Naive B cell (primary cell): Measurements from ENCODE around the gene SCAMP3. TPM values are rescaled to one million over a fixed set of nuclear protein-coding genes. Genes with fewer than 3 reads are reported as not detected.

Source experiments
- ATAC-seq, 2 donors: fragments of 150-1000 bp; cut with Tn5 transposase; 2 replicates each; pipeline ENCODE4 v1.10.0; 2021; ENCODE audit warnings: low read depth in 2 of 2, mild to moderate bottlenecking in 2 of 2, moderate library complexity in 2 of 2
- DNase-seq: peaks from one replicate; pipeline ENCODE4 v3.0.0; 2022
- H3K27ac Mint-ChIP-seq, 6 donors: one replicate each; pipeline ENCODE4 v1.8.0; 2020 to 2022; ENCODE audit warnings: mild to moderate bottlenecking in 6 of 6, mixed read lengths in 6 of 6, moderate library complexity in 5 of 6, inconsistent platforms in 2 of 6
- H3K27me3 Mint-ChIP-seq, 3 donors: one replicate each; pipeline ENCODE4 v1.8.0; 2021 to 2022; ENCODE audit warnings: mixed read lengths in 3 of 3, mild to moderate bottlenecking in 1 of 3
- H3K36me3 Mint-ChIP-seq, 2 donors: one replicate each; pipeline ENCODE4 v1.8.0; 2020 to 2022; ENCODE audit warnings: mixed read lengths in 2 of 2, inconsistent platforms in 1 of 2, mild to moderate bottlenecking in 1 of 2
- H3K4me1 Mint-ChIP-seq, 3 donors: one replicate each; pipeline ENCODE4 v1.8.0; 2020 to 2022; ENCODE audit warnings: mixed read lengths in 3 of 3, inconsistent platforms in 1 of 3, mild to moderate bottlenecking in 1 of 3, moderate library complexity in 1 of 3
- H3K4me3 Mint-ChIP-seq, 8 donors: one replicate each; pipeline ENCODE4 v1.8.0; 2020 to 2022; ENCODE audit warnings: mild to moderate bottlenecking in 8 of 8, mixed read lengths in 8 of 8, moderate library complexity in 8 of 8, inconsistent platforms in 2 of 8
- H3K9me3 Mint-ChIP-seq, 7 donors: one replicate each; pipeline ENCODE4 v1.8.0; 2020 to 2022; ENCODE audit warnings: mixed read lengths in 7 of 7, mild to moderate bottlenecking in 5 of 7, inconsistent platforms in 2 of 7, moderate library complexity in 1 of 7
- polyA plus RNA-seq, 6 donors: library from polyadenylated mRNA; unstranded; fragments of 300-500 nt; fragmentation: Illumina TruSeq; gene quantifications; one replicate each; pipeline ENCODE4 v1.2.3, GENCODE V29; 2021; ENCODE audit warnings: low read depth in 6 of 6

The SCAMP3 gene
- polyA plus RNA-seq, 6 donors from 2014 or later = 100 to 142 (median 125) TPM

DNA sequence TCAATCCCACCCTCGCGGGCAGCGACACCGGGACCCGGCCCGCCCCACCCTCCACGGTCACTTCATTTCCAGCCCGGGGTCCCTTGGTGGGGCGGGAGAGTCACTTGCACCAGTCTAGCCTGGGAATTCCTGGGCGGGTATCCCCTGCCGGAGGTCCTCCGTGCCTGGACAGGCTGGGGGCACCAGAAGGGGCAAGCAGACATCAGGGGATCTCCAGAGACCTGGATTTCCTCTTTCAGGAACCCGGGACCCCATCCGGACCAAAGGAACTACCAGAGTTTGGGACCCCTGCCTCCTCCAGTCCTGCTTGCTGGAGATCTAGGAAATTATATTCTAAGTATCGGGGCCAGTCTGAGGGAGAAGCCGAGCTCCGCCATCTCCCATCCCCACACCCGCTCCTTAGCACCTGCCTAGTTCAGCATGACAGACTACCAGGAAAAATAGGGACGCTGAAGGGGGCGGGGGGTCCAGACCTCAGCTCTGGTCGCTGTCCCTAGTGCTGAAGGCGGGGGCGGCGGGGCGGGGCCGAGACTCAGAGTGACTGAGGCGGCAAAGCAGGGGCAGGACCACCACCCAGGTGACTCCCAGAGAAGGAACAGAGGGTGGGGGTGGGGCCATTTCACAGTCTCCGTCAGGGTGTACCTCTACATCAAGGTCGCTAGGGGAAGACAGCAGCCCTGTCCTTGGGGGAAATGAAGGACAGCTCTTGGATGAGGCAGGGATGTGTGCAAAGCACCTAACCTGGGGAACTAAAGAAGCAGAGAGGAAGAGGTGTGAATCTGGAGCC is 15.9 kb upstream of the SCAMP3 start:
- ATAC-seq (peak; percentile 54 to 55), DNase-seq (peak; percentile 76)
- H3K4me3 Mint-ChIP-seq = peak overlapping the region; percentile 64 to 90 (median 80)
- H3K9me3 Mint-ChIP-seq = no peaks in the 10 kb centered on the region
- peaks cover 25 to 31% (median 30%) of the 10 kb centered on the region in 3 donors for H3K4me1 Mint-ChIP-seq
- no peaks in the 10 kb centered on the region for H3K36me3 Mint-ChIP-seq
- no peaks in the 10 kb centered on the region for H3K27me3 Mint-ChIP-seq
- peak overlapping the region in 3 of 6 donors; percentile 18 to 64 (median 55) for H3K27ac Mint-ChIP-seq

DNA sequence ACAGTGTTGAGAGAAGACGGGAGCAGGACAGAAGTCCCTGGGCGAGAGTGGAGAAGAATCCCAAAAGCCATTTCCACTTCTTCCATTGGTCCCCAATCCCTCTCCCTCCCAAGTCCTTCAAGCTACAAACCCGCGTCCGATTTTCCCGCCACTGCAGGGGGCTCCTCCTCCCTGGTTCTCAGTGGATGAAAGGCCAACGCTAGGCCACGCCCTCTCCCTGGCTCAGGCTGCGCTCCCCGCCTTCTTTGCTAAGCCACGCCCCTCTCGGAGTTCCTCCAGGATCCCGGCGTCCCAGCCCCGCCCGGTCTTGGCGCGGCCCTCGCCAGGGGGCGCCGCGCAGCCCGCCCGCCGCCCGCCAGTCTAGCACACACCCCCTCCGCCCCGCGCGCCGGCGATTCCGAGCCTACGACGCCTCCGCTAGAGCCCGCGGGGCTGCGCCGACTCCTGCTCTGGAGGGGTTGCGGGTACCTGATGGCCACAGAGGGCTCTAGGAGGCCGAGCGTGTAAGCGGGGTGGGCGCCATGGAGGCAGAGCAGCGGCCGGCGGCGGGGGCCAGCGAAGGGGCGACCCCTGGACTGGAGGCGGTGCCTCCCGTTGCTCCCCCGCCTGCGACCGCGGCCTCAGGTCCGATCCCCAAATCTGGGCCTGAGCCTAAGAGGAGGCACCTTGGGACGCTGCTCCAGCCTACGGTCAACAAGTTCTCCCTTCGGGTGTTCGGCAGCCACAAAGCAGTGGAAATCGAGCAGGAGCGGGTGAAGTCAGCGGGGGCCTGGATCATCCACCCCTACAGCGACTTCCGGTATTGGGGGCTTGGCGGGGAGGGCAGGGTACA is 15.1 kb upstream of the SCAMP3 start, which contains the start of gene HCN3:
Gene HCN3 (plus strand): TSS at position 394 of the 832 bp plus-strand sequence. CDS start 128 bp downstream, at position 522.
- peak; percentile 45 to 52 for ATAC-seq
- DNase-seq = peak; percentile 83
- Mint-ChIP-seq H3K4me1 (peaks cover 32 to 39% (median 38%) of the 10 kb centered on the region in 3 donors), H3K4me3 (peak within 1 kb of the TSS; percentile 64 to 90 (median 84)), H3K27me3 (no peaks in the 10 kb centered on the region), H3K9me3 (no peaks in the 10 kb centered on the region), H3K27ac (peak within 1 kb of the TSS in 3 of 6 donors; percentile 18 to 84 (median 37)), H3K36me3 (no peaks in the 10 kb centered on the region)

DNA sequence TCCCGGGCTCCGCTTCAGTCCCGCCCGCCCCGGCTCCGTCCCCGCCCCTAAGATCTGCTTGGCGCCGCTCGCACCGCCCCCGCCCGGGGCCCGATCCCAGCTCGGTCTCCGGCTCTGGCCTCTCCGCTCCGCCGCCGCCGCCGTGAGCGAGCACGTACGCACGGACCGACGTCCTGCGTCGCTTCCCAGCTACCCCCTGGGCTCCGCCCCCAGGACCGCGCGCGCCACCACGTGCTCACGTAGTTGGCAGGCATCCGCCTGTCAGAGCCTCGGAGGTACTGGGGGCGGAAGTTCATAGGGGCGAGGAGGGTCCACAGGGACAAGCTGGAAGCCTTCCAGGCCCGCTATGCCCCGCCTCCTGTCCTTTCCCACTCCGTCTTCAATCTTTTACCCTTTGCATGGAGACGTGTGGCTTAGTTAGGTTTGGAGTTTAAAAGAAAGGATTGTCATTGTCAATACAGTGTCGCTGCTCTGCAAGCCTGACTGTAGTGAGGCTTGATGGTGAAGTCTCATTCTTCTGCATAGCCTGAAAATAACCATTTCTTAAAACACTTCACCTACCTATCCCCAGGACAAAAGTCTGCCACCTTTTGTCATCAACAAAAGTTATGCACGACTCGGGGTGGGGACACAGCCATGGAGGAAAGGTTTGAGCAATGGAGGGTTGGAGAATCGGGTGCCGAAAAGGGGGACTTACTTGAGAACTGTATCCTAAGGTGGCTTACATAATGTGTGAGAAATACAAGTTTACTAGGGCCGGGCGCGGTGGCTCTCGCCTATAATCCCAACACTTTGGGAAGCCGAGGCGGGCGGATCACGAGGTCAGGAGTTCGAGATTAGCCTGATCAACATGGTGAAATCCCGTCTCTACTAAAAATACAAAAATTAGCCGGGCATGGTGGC is 11.4 kb upstream of the SCAMP3 start, which contains the start of gene CLK2:
Gene CLK2 (minus strand): TSS at position 162 of the 903 bp plus-strand sequence. CDS start 2,527 bp downstream, outside the sequence.
- DNase-seq (peak; percentile 94), ATAC-seq (peak; percentile 84 to 85)
- H3K9me3 Mint-ChIP-seq = no peaks in the 10 kb centered on the region
- H3K4me1 Mint-ChIP-seq = peaks cover 32 to 57% (median 37%) of the 10 kb centered on the region in 3 donors
- peaks cover 4 to 8% of the 10 kb centered on the region in 2 donors for H3K36me3 Mint-ChIP-seq
- no peaks in the 10 kb centered on the region for H3K27me3 Mint-ChIP-seq
- peak within 1 kb of the TSS; percentile 90 to 98 (median 94) for H3K4me3 Mint-ChIP-seq
- H3K27ac Mint-ChIP-seq = peak within 1 kb of the TSS; percentile 93 to 99 (median 96)

DNA sequence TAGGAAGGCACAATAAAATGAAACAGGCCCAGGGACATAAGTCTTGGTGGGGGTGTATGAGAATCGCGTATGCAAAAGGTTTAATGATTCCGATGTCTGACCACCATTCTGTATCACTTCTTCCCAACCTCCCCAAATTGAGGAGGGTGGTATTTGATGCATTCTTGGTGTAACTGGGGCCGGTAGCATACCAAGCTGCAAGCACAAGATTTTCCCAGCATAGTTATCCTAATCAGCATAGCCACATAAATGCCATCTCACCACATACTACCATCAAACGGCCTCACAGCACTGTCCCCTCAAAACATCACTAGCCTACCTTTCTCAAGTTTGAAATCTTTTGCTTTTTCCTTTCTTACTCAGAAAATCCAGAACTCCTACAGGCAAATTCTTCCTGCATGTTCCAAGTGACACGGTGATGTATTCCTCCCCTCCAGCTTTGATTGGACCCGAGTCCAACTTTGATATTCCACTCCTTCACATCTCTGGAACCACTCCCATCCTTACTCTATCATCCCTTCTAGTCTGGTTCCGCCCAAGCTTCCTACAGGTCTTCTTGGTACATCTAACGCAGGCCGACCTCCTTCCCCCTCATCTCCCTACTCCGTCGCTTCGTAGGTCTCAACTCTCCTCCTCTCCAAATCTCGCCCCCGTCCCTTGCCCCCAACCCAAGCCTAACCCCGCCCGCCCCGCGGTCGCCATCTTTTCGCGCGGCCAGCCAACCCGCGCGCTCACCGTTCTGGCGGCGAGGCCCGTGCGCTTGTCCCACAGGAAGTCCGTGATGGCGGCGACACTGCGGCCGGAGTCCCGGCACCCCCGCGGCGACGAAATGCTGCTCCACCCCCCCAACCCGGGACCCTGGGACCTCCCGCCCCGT is 10.5 kb upstream of the SCAMP3 start:
- Mint-ChIP-seq H3K4me3 (peak overlapping the region; percentile 90 to 98 (median 94)), H3K4me1 (peaks cover 32 to 50% (median 32%) of the 10 kb centered on the region in 3 donors), H3K36me3 (peaks cover 4 to 14% of the 10 kb centered on the region in 2 donors), H3K9me3 (no peaks in the 10 kb centered on the region), H3K27ac (peak overlapping the region; percentile 90 to 99 (median 95)), H3K27me3 (no peaks in the 10 kb centered on the region)
- DNase-seq (no peak), ATAC-seq (peak; percentile 24)

DNA sequence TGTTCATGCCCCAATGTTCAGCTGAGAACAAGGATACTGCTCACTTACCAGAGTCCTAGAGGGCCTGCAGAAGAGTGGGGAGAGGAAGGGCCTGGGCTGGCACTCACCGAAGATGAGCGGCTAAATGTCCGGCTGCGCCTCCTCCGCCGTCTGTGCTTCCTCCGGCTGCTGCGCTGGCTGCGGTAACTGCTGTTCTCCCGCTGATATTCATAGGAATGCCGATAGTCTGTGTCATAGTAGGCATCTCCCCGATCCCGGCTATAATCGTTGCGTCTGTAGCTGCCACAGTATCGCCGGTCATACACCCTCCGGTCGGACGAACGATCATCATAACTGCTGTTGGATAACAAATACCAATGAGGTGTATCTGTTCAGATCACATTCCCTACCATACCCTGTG is 7.2 kb upstream of the SCAMP3 start:
- DNase-seq (no peak), ATAC-seq (no peak)
- H3K27me3 Mint-ChIP-seq = no peaks in the 10 kb centered on the region
- no peaks in the 10 kb centered on the region for H3K9me3 Mint-ChIP-seq
- H3K4me3 Mint-ChIP-seq = peak overlapping the region in 1 of 8 donors; percentile 36
- no peak overlapping the region for H3K27ac Mint-ChIP-seq
- peaks cover 9 to 19% of the 10 kb centered on the region in 2 donors for H3K36me3 Mint-ChIP-seq
- H3K4me1 Mint-ChIP-seq = peaks cover 14 to 34% (median 18%) of the 10 kb centered on the region in 3 donors

DNA sequence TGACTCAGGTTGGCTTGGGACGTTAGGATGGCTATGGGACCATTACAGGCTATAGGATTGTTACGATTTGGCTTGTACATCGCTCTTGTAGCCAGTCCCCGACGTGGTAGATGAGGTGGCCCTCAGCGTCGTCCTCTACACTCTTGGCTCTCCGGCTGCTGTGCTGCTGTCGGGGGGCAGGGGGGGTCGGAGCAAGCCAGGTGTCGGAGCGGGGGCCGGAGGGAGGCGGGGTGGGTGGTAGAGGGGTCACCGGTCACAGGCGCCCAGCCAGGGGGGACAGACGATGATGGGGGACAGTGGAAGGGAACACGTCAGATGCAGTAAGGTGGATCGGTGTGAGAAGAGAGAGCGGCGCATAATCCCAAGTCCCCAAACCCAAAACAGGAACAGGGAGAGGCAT is 6.5 kb upstream of the SCAMP3 start:
- Mint-ChIP-seq H3K4me1 (peaks cover 12 to 30% (median 15%) of the 10 kb centered on the region in 3 donors), H3K9me3 (no peaks in the 10 kb centered on the region), H3K27me3 (no peaks in the 10 kb centered on the region), H3K4me3 (no peak overlapping the region), H3K27ac (no peak overlapping the region), H3K36me3 (peaks cover 15 to 19% of the 10 kb centered on the region in 2 donors)
- DNase-seq = no peak
- no peak for ATAC-seq

DNA sequence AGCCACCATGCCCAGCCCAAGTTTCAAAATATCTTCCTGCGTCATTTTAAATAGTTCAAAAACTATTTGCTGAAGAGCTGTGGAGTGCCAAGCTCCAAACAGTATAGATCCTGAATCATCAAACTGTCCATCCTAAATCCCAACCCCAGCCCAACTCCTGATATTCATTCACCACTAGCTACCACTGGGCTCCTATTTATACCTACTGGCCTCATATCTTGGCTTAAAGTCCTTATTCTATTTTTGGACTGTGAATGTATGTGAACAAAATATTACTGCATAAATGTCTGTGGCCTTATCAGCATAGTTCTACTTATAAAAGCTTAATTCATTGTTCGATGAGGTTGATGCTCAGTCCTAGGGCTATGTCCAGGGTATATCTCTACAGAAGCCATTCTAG is 5.2 kb upstream of the SCAMP3 start:
- H3K36me3 Mint-ChIP-seq = peaks cover 16 to 19% of the 10 kb centered on the region in 2 donors
- peaks cover 4 to 30% (median 8%) of the 10 kb centered on the region in 3 donors for H3K4me1 Mint-ChIP-seq
- H3K27ac Mint-ChIP-seq = no peak overlapping the region
- peak overlapping the region in 1 of 8 donors; percentile 51 for H3K4me3 Mint-ChIP-seq
- H3K27me3 Mint-ChIP-seq = no peaks in the 10 kb centered on the region
- H3K9me3 Mint-ChIP-seq = no peaks in the 10 kb centered on the region
- ATAC-seq = no peak
- DNase-seq = no peak

DNA sequence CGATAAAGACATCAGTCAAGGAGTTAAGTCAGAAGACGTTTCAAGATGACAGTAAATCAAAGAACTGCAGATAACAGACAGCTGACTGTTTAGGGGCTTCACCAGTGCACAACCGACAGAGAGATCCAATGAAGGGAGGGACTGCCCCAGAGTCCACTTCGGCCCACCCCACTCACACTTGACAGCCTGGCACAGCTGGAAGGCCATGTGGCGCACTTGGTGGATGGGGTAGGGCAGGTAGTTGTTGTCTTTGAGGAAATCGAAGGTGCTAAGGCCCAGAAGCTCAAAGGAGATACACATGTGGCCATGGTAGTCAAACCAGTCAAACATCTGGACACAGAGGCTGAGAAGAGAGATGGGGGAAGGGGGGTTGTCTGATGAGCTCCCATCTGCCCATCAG is 4.4 kb upstream of the SCAMP3 start:
- ATAC-seq (no peak), DNase-seq (no peak)
- H3K27me3 Mint-ChIP-seq = no peaks in the 10 kb centered on the region
- H3K9me3 Mint-ChIP-seq = no peaks in the 10 kb centered on the region
- no peak overlapping the region for H3K27ac Mint-ChIP-seq
- peaks cover 16 to 19% of the 10 kb centered on the region in 2 donors for H3K36me3 Mint-ChIP-seq
- H3K4me3 Mint-ChIP-seq = peak overlapping the region in 1 of 8 donors; percentile 6
- peaks cover 10 to 30% (median 11%) of the 10 kb centered on the region in 3 donors for H3K4me1 Mint-ChIP-seq

DNA sequence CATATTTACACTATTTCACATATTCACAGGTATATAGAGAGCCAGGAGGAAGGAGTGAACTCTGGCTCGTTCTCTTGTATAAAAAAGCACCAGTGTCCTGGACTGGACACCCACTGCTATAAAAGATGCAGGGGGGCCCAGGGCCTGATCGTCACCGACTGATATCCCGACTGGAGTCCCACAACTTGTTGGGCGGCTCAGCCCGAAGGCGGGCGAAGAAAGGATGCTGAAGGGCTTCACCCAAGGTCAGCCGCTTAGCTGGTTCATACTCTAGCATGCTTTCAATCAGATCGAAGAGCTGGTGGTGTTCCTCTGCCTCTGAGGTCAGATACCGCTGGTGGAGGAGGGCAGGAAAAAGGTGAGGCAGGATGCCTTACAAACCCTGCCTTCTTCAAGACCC is 907 bp upstream of the SCAMP3 start:
- Mint-ChIP-seq H3K4me1 (peaks cover 26 to 35% (median 27%) of the 10 kb centered on the region in 3 donors), H3K27me3 (no peaks in the 10 kb centered on the region), H3K36me3 (peaks cover 9 to 12% of the 10 kb centered on the region in 2 donors), H3K4me3 (peak overlapping the region; percentile 31 to 100 (median 98)), H3K9me3 (no peaks in the 10 kb centered on the region), H3K27ac (peak overlapping the region in 4 of 6 donors; percentile 69 to 90 (median 73))
- no peak for DNase-seq
- no peak for ATAC-seq

DNA sequence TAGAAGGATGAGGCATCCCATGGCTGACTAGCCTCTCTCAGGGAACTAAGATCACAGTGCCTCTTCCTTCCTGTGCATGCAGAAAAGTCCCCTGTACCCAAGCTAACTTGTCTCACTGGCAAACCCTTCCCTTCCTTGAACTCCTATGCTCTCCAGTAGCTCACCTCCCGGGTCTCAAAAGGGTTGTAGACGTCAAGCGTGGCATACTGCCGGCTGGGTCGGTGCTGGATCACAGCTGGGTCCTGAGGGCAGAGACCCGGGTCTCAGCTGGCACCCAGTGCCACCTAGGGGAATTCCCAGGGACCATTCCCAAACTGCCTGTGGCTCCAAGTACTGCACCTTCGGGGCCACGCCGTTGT is 688 bp downstream of the SCAMP3 start:
- ATAC-seq (no peak), DNase-seq (no peak)
- no peaks in the 10 kb centered on the region for H3K9me3 Mint-ChIP-seq
- peaks cover 34 to 41% (median 38%) of the 10 kb centered on the region in 3 donors for H3K4me1 Mint-ChIP-seq
- peak overlapping the region; percentile 58 to 98 (median 94) for H3K27ac Mint-ChIP-seq
- H3K4me3 Mint-ChIP-seq = peak overlapping the region; percentile 91 to 100 (median 99)
- peaks cover 10% of the 10 kb centered on the region in 2 donors for H3K36me3 Mint-ChIP-seq
- H3K27me3 Mint-ChIP-seq = no peaks in the 10 kb centered on the region

DNA sequence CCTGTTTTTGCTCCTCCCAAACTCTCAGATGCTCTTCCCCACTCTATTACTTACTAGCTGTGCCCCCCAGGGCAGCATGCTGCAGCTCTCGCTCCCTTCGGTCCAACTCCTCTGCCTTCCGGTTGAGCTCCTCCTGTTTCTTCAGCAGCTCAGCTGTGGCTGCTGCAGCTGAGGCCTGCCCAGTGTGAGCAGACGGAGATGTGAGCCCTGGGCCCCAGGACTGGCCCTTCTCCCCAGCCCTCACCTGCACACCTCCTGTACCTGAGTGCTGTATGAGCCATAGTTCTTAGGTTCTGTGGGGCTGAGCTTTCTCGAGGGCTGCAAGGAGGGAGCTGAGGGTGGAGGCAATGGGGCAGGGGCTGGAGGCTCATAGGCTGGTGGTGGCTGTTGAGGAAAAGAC is 1.9 kb downstream of the SCAMP3 start:
- no peaks in the 10 kb centered on the region for H3K27me3 Mint-ChIP-seq
- H3K9me3 Mint-ChIP-seq = no peaks in the 10 kb centered on the region
- ATAC-seq (no peak), DNase-seq (no peak)
- H3K4me1 Mint-ChIP-seq = peaks cover 40 to 50% (median 50%) of the 10 kb centered on the region in 3 donors
- peak overlapping the region in 4 of 6 donors; percentile 6 to 88 (median 66) for H3K27ac Mint-ChIP-seq
- H3K4me3 Mint-ChIP-seq = peak overlapping the region in 5 of 8 donors; percentile 72 to 97 (median 91)
- peaks cover 6 to 10% of the 10 kb centered on the region in 2 donors for H3K36me3 Mint-ChIP-seq
